GM12874 (cell line): ENCODE results near the gene RBM43.

Experiments
- CTCF ChIP-seq: IDR thresholded peaks from 2 replicates; pipeline ENCODE4 v1.5.1; 2011; ENCODE audit warnings: low read depth, mild to moderate bottlenecking, control low read depth, low read length, moderate library complexity; ENCODE audit not compliant: insufficient read depth

Gene RBM43

DNA sequence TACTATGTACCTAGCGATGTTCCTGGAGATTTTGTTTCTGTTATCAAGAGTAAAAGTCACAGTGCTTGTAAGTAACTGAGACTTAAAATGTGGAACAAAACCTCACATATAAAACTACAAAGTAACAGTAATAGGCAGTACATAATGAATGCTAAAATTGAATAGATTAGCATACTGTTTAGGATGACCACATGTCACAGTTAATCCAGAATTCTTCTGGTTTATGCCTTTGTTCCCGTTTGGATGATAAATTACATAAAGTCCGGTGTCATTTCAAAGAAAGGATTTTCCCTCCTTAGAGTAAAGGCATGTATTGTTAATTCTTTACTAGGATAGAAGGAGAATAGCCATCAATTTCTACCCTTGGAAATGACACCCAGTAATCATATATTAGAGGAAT, 56.1 kb downstream of the RBM43 start:
- no peak for TF ChIP-seq CTCF

GRCh38 chr2:151204756-151205155, 56.9 kb downstream of the RBM43 start:
- no peak for TF ChIP-seq CTCF

DNA sequence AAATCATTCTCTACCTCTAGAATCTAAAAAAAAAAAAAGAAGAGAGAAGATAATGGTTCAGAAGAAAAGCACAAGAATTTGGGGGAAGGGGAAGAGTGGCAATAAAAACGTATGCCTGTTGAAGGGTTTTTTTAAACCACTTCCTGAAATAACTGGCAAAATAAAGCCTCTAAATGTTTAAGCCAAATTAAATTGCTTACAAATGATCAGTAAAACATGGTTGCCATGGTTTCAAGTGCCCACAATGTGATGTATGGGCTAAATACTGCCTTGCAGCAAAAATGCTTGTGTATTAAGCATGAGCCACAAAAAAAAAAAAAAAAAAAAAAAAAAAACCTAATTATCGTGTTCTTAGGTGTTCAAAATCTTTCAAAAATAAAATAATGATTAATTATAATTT, 60.8 kb downstream of the RBM43 start:
- TF ChIP-seq CTCF = no peak

GRCh38 chr2:151200277-151200676, 61.4 kb downstream of the RBM43 start:
- no peak for TF ChIP-seq CTCF

- TF ChIP-seq CTCF = no peak
Observed at GRCh38 chr2:151198645-151199044, 63.0 kb downstream of the RBM43 start.
